CD4-positive, alpha-beta T cell treated with Interferon gamma for 1 hour (primary cell): ENCODE measurements around the gene PCDHGA1.

Source experiments
- DNase-seq: peaks from one replicate; pipeline ENCODE4 v3.0.0-alpha.2; 2020

Gene PCDHGA1

GRCh38 chr5:141515141-141515540, 184.8 kb downstream of the PCDHGA1 start:
- no peak for DNase-seq

- DNase-seq, result no peak
Measured at GRCh38 chr5:141515946-141516671, 185.8 kb downstream of the PCDHGA1 start.

- no peak for DNase-seq
Measured at GRCh38 chr5:141516672-141517025, 186.3 kb downstream of the PCDHGA1 start.

- no peak for DNase-seq
Measured at GRCh38 chr5:141517312-141517711, 187.0 kb downstream of the PCDHGA1 start.

GRCh38 chr5:141517880-141518617, 187.7 kb downstream of the PCDHGA1 start:
- no peak for DNase-seq

GRCh38 chr5:141518618-141519015, 188.3 kb downstream of the PCDHGA1 start:
- no peak for DNase-seq

- DNase-seq, result no peak
Measured at GRCh38 chr5:141519605-141520565, 189.6 kb downstream of the PCDHGA1 start.

GRCh38 chr5:141521244-141521781, 191.0 kb downstream of the PCDHGA1 start:
- DNase-seq, result no peak

GRCh38 chr5:141522301-141522700, 192.0 kb downstream of the PCDHGA1 start:
- no peak for DNase-seq

GRCh38 chr5:141523991-141524390, 193.7 kb downstream of the PCDHGA1 start:
- DNase-seq, result no peak

- peak; percentile 56 for DNase-seq
Measured at GRCh38 chr5:141524604-141525597, 194.6 kb downstream of the PCDHGA1 start.

GRCh38 chr5:141525653-141526052, 195.3 kb downstream of the PCDHGA1 start:
- no peak for DNase-seq

GRCh38 chr5:141527426-141527825, 197.1 kb downstream of the PCDHGA1 start:
- DNase-seq, result no peak

- DNase-seq, result no peak
Measured at GRCh38 chr5:141528291-141528984, 198.1 kb downstream of the PCDHGA1 start.

GRCh38 chr5:141529002-141529401, 198.7 kb downstream of the PCDHGA1 start:
- no peak for DNase-seq

GRCh38 chr5:141529873-141530272, 199.6 kb downstream of the PCDHGA1 start:
- no peak for DNase-seq

- no peak for DNase-seq
Measured at GRCh38 chr5:141532726-141533125, 202.4 kb downstream of the PCDHGA1 start.

GRCh38 chr5:141533897-141534296, 203.6 kb downstream of the PCDHGA1 start:
- DNase-seq, result no peak

- no peak for DNase-seq
Measured at GRCh38 chr5:141534492-141535213, 204.3 kb downstream of the PCDHGA1 start.

GRCh38 chr5:141543053-141543452, 212.7 kb downstream of the PCDHGA1 start:
- DNase-seq, result no peak
